Breast epithelium (tissue), 4 donors: Measurements from ENCODE around the gene GATB. TPM values are rescaled to one million over a fixed set of nuclear protein-coding genes. Genes with fewer than 3 reads are reported as not detected.

Experiments used
- DNase-seq, 2 donors: peaks; one replicate each; pipeline ENCODE4 v3.0.0-alpha.2; 2019; ENCODE audit warnings: low spot score in 2 of 2
- H3K27ac ChIP-seq, 2 donors: fragments of 200-600 bp; sonication (generic) in 1 of 2; one replicate each; pipeline ENCODE4 v1.5.1; 2016 to 2019; ENCODE audit warnings: mild to moderate bottlenecking in 1 of 2
- H3K27me3 ChIP-seq, 2 donors: fragments of 200-600 bp; sonication (generic) in 1 of 2; one replicate each; pipeline versions ENCODE4 v1.5.1 to v1.6.0; 2017 to 2019; ENCODE audit warnings: control low read depth in 1 of 2, mild to moderate bottlenecking in 1 of 2
- H3K36me3 ChIP-seq: fragments of 200-600 bp; one replicate; pipeline ENCODE4 v1.5.1; 2019
- H3K4me1 ChIP-seq, 2 donors: fragments of 200-600 bp; sonication (generic); one replicate each; pipeline ENCODE4 v1.5.1; 2016 to 2019; ENCODE audit warnings: control low read depth in 1 of 2
- H3K4me3 ChIP-seq, 3 donors: fragments of 200-600 bp; sonication (generic); 1 replicate in 2 of 3; 2 replicates in 1 of 3; pipeline ENCODE4 v1.5.1; 2016 to 2019; ENCODE audit warnings: mild to moderate bottlenecking in 3 of 3, moderate library complexity in 2 of 3
- H3K9me3 ChIP-seq, 2 donors: fragments of 200-600 bp; sonication (generic) in 1 of 2; one replicate each; pipeline ENCODE4 v1.5.1; 2016 to 2019; ENCODE audit warnings: control low read depth in 1 of 2
- POLR2A ChIP-seq: fragments of 450-650 bp; IDR thresholded peaks from one replicate; pipeline ENCODE4 v1.6.1; 2016; ENCODE audit warnings: antibody characterized with exemption, mild to moderate bottlenecking, moderate library complexity
- POLR2AphosphoS5 ChIP-seq, 3 donors: sonication (generic); formaldehyde crosslinking; IDR thresholded peaks; one replicate each; pipeline ENCODE4 v1.6.1; 2017; ENCODE audit warnings: antibody characterized with exemption in 3 of 3
- intact Hi-C: fragments of 100-400 bp; cut with DNase I; formaldehyde crosslinking; loops from one replicate; pipeline ENCODE4 v1.15.1; 2023; ENCODE audit warnings: low total_unique reads
- total RNA-seq, 3 donors: library from RNA; depleted of rRNA; stranded (reverse); fragments of >200 nt; gene quantifications; one replicate each; pipeline ENCODE4 v1.1.0, GENCODE V29; 2016
- TF ChIP-seq, protein P1 (sequence below), 3 donors: fragments of 450-650 bp; IDR thresholded peaks; one replicate each; pipeline ENCODE4 v1.5.1; 2016 to 2017; ENCODE audit warnings: antibody characterized with exemption in 3 of 3, mild to moderate bottlenecking in 3 of 3, moderate library complexity in 3 of 3

Gene GATB
- total RNA-seq, 3 donors from 2014 or later: 12.8 to 26.6 (median 20.6) TPM

GRCh38 chr4:151703401-151703800, 57.4 kb downstream of the GATB start:
- H3K36me3 ChIP-seq: no peaks in the 10 kb centered on the region
- H3K27ac ChIP-seq: no peak overlapping the region
- TF ChIP-seq POLR2AphosphoS5 (IDR thresholded peaks at IDR 0.05) (no peak), POLR2A (no peak)
- TF ChIP-seq, protein P1, sequence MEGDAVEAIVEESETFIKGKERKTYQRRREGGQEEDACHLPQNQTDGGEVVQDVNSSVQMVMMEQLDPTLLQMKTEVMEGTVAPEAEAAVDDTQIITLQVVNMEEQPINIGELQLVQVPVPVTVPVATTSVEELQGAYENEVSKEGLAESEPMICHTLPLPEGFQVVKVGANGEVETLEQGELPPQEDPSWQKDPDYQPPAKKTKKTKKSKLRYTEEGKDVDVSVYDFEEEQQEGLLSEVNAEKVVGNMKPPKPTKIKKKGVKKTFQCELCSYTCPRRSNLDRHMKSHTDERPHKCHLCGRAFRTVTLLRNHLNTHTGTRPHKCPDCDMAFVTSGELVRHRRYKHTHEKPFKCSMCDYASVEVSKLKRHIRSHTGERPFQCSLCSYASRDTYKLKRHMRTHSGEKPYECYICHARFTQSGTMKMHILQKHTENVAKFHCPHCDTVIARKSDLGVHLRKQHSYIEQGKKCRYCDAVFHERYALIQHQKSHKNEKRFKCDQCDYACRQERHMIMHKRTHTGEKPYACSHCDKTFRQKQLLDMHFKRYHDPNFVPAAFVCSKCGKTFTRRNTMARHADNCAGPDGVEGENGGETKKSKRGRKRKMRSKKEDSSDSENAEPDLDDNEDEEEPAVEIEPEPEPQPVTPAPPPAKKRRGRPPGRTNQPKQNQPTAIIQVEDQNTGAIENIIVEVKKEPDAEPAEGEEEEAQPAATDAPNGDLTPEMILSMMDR (IDR thresholded peaks at IDR 0.05): no peak
- intact Hi-C loops: no loop called here
- no peaks in the 10 kb centered on the region for H3K4me1 ChIP-seq
- DNase-seq: no peak
- no peak overlapping the region for H3K4me3 ChIP-seq
- H3K27me3 ChIP-seq: no peaks in the 10 kb centered on the region
- H3K9me3 ChIP-seq: no peaks in the 10 kb centered on the region

DNA sequence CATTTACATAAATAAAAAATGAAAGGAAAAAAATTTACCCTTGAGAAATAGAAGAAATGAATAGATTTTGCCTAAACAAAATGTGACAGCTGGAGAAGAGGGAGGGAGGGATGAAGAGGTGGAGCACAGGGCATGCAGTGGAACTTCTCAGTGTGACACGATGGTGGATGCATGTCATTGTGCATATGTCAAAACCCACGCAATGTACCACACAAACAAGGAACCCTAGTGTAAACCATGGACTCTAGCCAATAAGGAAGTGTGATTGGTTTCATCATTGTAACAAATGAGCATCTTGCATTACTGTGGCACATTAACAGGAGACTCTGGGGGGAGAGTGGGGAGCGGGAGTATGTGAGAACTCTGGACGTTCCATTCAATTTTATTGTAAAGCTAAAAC, 58.6 kb downstream of the GATB start:
- H3K27me3 ChIP-seq: no peaks in the 10 kb centered on the region
- TF ChIP-seq, protein P1 (IDR thresholded peaks at IDR 0.05): no peak
- TF ChIP-seq POLR2AphosphoS5 (IDR thresholded peaks at IDR 0.05) (no peak), POLR2A (no peak)
- no peak for DNase-seq
- no peaks in the 10 kb centered on the region for H3K4me1 ChIP-seq
- H3K9me3 ChIP-seq: no peaks in the 10 kb centered on the region
- H3K27ac ChIP-seq: no peak overlapping the region
- intact Hi-C loops: no loop called here
- no peaks in the 10 kb centered on the region for H3K36me3 ChIP-seq
- H3K4me3 ChIP-seq: no peak overlapping the region

GRCh38 chr4:151700566-151701316, 60.1 kb downstream of the GATB start:
- no peak for DNase-seq
- Histone ChIP-seq H3K27ac (no peak overlapping the region), H3K27me3 (no peaks in the 10 kb centered on the region), H3K9me3 (no peaks in the 10 kb centered on the region), H3K4me1 (no peaks in the 10 kb centered on the region), H3K4me3 (no peak overlapping the region), H3K36me3 (no peaks in the 10 kb centered on the region)
- intact Hi-C loops: no loop called here
- TF ChIP-seq POLR2AphosphoS5 (IDR thresholded peaks at IDR 0.05) (no peak), POLR2A (no peak)
- TF ChIP-seq, protein P1 (IDR thresholded peaks at IDR 0.05): no peak

GRCh38 chr4:151698213-151698612, 62.6 kb downstream of the GATB start:
- DNase-seq: no peak
- Histone ChIP-seq H3K27me3 (no peaks in the 10 kb centered on the region), H3K9me3 (no peaks in the 10 kb centered on the region), H3K36me3 (no peaks in the 10 kb centered on the region), H3K4me1 (no peaks in the 10 kb centered on the region), H3K4me3 (no peak overlapping the region), H3K27ac (no peak overlapping the region)
- intact Hi-C loops: no loop called here
- TF ChIP-seq POLR2AphosphoS5 (IDR thresholded peaks at IDR 0.05) (no peak), POLR2A (no peak)
- TF ChIP-seq, protein P1 (IDR thresholded peaks at IDR 0.05): no peak

GRCh38 chr4:151694961-151695720, 65.7 kb downstream of the GATB start:
- no peaks in the 10 kb centered on the region for H3K36me3 ChIP-seq
- DNase-seq: no peak
- TF ChIP-seq POLR2AphosphoS5 (IDR thresholded peaks at IDR 0.05) (no peak), POLR2A (no peak)
- TF ChIP-seq, protein P1 (IDR thresholded peaks at IDR 0.05): no peak
- H3K4me1 ChIP-seq: no peaks in the 10 kb centered on the region
- intact Hi-C loops: no loop called here
- H3K27ac ChIP-seq: no peak overlapping the region
- H3K27me3 ChIP-seq: no peaks in the 10 kb centered on the region
- H3K4me3 ChIP-seq: no peak overlapping the region
- no peaks in the 10 kb centered on the region for H3K9me3 ChIP-seq
